WTC11 (cell line): ENCODE data around the gene KLHL20. TPM values are rescaled to one million over a fixed set of nuclear protein-coding genes. Genes with fewer than 3 reads are reported as not detected.

Experiments used
- ATAC-seq: fragments of 200-7000 bp; cut with Tn5 transposase; 2 replicates; pipeline ENCODE4 v1.10.0; 2021; ENCODE audit warnings: mild to moderate bottlenecking, moderate library complexity
- CTCF ChIA-PET: fragments of 300-600 bp; sonication (Branson Sonifier 250); formaldehyde crosslinking; loops from one replicate; lab custom pipeline; 2021; ENCODE audit warnings: antibody characterized with exemption; lab: Charles Lee
- POLR2A ChIA-PET: fragments of 350-600 bp; sonication (Branson Sonifier 250); formaldehyde crosslinking; loops from one replicate; lab custom pipeline; 2021; ENCODE audit warnings: antibody characterized with exemption; lab: Charles Lee
- DNase-seq: peaks from one replicate; pipeline ENCODE4 v3.0.0; 2021; ENCODE audit warnings: low spot score
- H3K27ac Mint-ChIP-seq: 2 replicates; pipeline ENCODE4 v1.8.0; 2021; ENCODE audit warnings: mixed read lengths
- H3K27me3 Mint-ChIP-seq: 2 replicates; pipeline ENCODE4 v1.8.0; 2021; ENCODE audit warnings: low read depth, mild to moderate bottlenecking, moderate library complexity, mixed read lengths
- H3K36me3 Mint-ChIP-seq: 2 replicates; pipeline ENCODE4 v1.8.0; 2021; ENCODE audit warnings: mixed read lengths
- H3K4me1 Mint-ChIP-seq: 2 replicates; pipeline ENCODE4 v1.8.0; 2022; ENCODE audit warnings: mixed read lengths
- H3K4me3 Mint-ChIP-seq: 2 replicates; pipeline ENCODE4 v1.8.0; 2021; ENCODE audit warnings: mild to moderate bottlenecking, moderate library complexity, mixed read lengths
- H3K9me3 Mint-ChIP-seq: 2 replicates; pipeline ENCODE4 v1.8.0; 2021; ENCODE audit warnings: mixed read lengths
- E2F5 ChIP-seq: sonication (generic); formaldehyde crosslinking; IDR thresholded peaks from 2 replicates; pipeline ENCODE4 v1.8.1; 2022; ENCODE audit warnings: mild to moderate bottlenecking, moderate library complexity, missing genetic modification reagents
- HMGA2 ChIP-seq: fragments of 250-450 bp; sonication (Bioruptor Pico); IDR thresholded peaks from 2 replicates; pipeline ENCODE4 v1.4.0; 2021; ENCODE audit warnings: mild to moderate bottlenecking, moderate library complexity
- JAZF1 ChIP-seq: fragments of 250-450 bp; sonication (Bioruptor Pico); IDR thresholded peaks from 2 replicates; pipeline ENCODE4 v1.9.0; 2021; ENCODE audit warnings: moderate library complexity, mild to moderate bottlenecking, inconsistent platforms
- KAT7 ChIP-seq: sonication (generic); formaldehyde crosslinking; IDR thresholded peaks from 2 replicates; pipeline ENCODE4 v1.8.1; 2023; ENCODE audit warnings: missing genetic modification reagents, mild to moderate bottlenecking, borderline replicate concordance
- MXD4 ChIP-seq: fragments of 250-450 bp; sonication (Bioruptor Pico); IDR thresholded peaks from 2 replicates; pipeline ENCODE4 v1.8.0; 2021; ENCODE audit warnings: mild to moderate bottlenecking, moderate library complexity, borderline replicate concordance
- NFATC4 ChIP-seq: fragments of 250-450 bp; sonication (Bioruptor Pico); IDR thresholded peaks from 2 replicates; pipeline ENCODE4 v1.9.0; 2021; ENCODE audit warnings: mild to moderate bottlenecking
- NFYB ChIP-seq: sonication (generic); formaldehyde crosslinking; conservative IDR thresholded peaks from 2 replicates; pipeline ENCODE4 v1.8.0; 2022; ENCODE audit warnings: low read depth, missing genetic modification reagents
- NR2C2 ChIP-seq: sonication (generic); formaldehyde crosslinking; IDR thresholded peaks from 2 replicates; pipeline ENCODE4 v1.8.0; 2022; ENCODE audit warnings: mild to moderate bottlenecking, missing genetic modification reagents
- PREB ChIP-seq: sonication (generic); formaldehyde crosslinking; IDR thresholded peaks from 2 replicates; pipeline ENCODE4 v1.8.1; 2022; ENCODE audit warnings: mild to moderate bottlenecking, missing genetic modification reagents, moderate library complexity, borderline replicate concordance
- RORB ChIP-seq: fragments of 250-450 bp; sonication (Bioruptor Pico); IDR thresholded peaks from 2 replicates; pipeline ENCODE4 v1.9.0; 2021; ENCODE audit warnings: mild to moderate bottlenecking
- TCF7 ChIP-seq: sonication (generic); formaldehyde crosslinking; IDR thresholded peaks from 2 replicates; pipeline ENCODE4 v1.8.0; 2022; ENCODE audit warnings: mild to moderate bottlenecking, low read depth, missing genetic modification reagents, moderate library complexity
- TEAD1 ChIP-seq: sonication (generic); formaldehyde crosslinking; IDR thresholded peaks from 2 replicates; pipeline ENCODE4 v1.8.0; 2022; ENCODE audit warnings: mild to moderate bottlenecking, missing genetic modification reagents
- ZNF281 ChIP-seq: sonication (generic); formaldehyde crosslinking; IDR thresholded peaks from 2 replicates; pipeline ENCODE4 v1.8.0; 2023; ENCODE audit warnings: mild to moderate bottlenecking, missing genetic modification reagents
- ZNF416 ChIP-seq: fragments of 250-450 bp; sonication (Bioruptor Pico); IDR thresholded peaks from 2 replicates; pipeline ENCODE4 v1.9.0; 2021; ENCODE audit warnings: mild to moderate bottlenecking, inconsistent platforms
- ZNF423 ChIP-seq: fragments of 250-450 bp; sonication (Bioruptor Pico); IDR thresholded peaks from 2 replicates; pipeline ENCODE4 v2.1.2; 2022; ENCODE audit warnings: mild to moderate bottlenecking, moderate library complexity
- total RNA-seq: library from RNA; stranded (reverse); gene quantifications from 3 replicates; pipeline ENCODE4 v1.2.3, GENCODE V29; 2021
- TF ChIP-seq, protein P1 (sequence below): sonication (generic); formaldehyde crosslinking; IDR thresholded peaks from 2 replicates; pipeline ENCODE4 v1.8.1; 2023; ENCODE audit warnings: mild to moderate bottlenecking, missing genetic modification reagents, moderate library complexity
- TF ChIP-seq, protein P2 (sequence below): fragments of 250-450 bp; sonication (Bioruptor Pico); IDR thresholded peaks from 2 replicates; pipeline ENCODE4 v1.8.0; 2021; ENCODE audit warnings: mild to moderate bottlenecking
- TF ChIP-seq, protein P3 (sequence below): sonication (generic); formaldehyde crosslinking; IDR thresholded peaks from 2 replicates; pipeline ENCODE4 v1.8.0; 2022; ENCODE audit warnings: mild to moderate bottlenecking, missing genetic modification reagents

KLHL20 gene
- total RNA-seq, 1 experiment from 2014 or later, result 12.5 TPM

- TF ChIP-seq KAT7 (CRISPR knock-in tag) (no peak), PREB (CRISPR knock-in tag) (no peak), NFYB (CRISPR knock-in tag) (no peak), RORB (CRISPR knock-in tag) (no peak)
- DNase-seq (no peak), ATAC-seq (no peak)
- ChIA-PET POLR2A (interaction anchor here (0.6 to 1.0 kb wide), 5 partner anchors 49 to 238 kb away, joined by 3 to 4 read pairs (median 4); partner anchors contain the start of genes DARS2, GAS5, PRDX6 and ZBTB37), CTCF (interaction anchor here (1.0 to 1.5 kb wide), 2 partner anchors 133 to 285 kb away, joined by 3 to 6 read pairs; no protein-coding TSS in a partner anchor)
- peaks cover 14% of the 10 kb centered on the region for H3K4me1 Mint-ChIP-seq
- H3K4me3 Mint-ChIP-seq, result peak overlapping the region; percentile 99
- peaks cover 3% of the 10 kb centered on the region; the same call in 1 of the 2 replicates for H3K9me3 Mint-ChIP-seq
- peak overlapping the region; percentile 96 for H3K27ac Mint-ChIP-seq
- peaks cover 45% of the 10 kb centered on the region for H3K27me3 Mint-ChIP-seq
- H3K36me3 Mint-ChIP-seq, result peaks cover 2% of the 10 kb centered on the region; the same call in 1 of the 2 replicates
Observed at GRCh38 chr1:173714441-173714758, 381 bp upstream of the KLHL20 start.

- peaks cover 14% of the 10 kb centered on the region for H3K4me1 Mint-ChIP-seq
- CTCF ChIA-PET, result interaction anchor here (1.5 kb wide), 1 partner anchor 286 kb away, joined by 6 read pairs; no protein-coding TSS in a partner anchor
- peak overlapping the region; percentile 96; the same call in 1 of the 2 replicates for H3K27ac Mint-ChIP-seq
- POLR2A ChIA-PET, result interaction anchor here (0.6 to 1.1 kb wide), 2 partner anchors 211 to 307 kb away, joined by 3 to 4 read pairs; partner anchors contain the start of gene RC3H1
- DNase-seq, result no peak
- ATAC-seq, result no peak
- H3K4me3 Mint-ChIP-seq, result peak overlapping the region; percentile 99
- peaks cover 2% of the 10 kb centered on the region; the same call in 1 of the 2 replicates for H3K36me3 Mint-ChIP-seq
- TF ChIP-seq, protein P1, sequence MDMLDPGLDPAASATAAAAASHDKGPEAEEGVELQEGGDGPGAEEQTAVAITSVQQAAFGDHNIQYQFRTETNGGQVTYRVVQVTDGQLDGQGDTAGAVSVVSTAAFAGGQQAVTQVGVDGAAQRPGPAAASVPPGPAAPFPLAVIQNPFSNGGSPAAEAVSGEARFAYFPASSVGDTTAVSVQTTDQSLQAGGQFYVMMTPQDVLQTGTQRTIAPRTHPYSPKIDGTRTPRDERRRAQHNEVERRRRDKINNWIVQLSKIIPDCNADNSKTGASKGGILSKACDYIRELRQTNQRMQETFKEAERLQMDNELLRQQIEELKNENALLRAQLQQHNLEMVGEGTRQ, result no peak
- TF ChIP-seq ZNF423 (CRISPR knock-in tag) (no peak), JAZF1 (CRISPR knock-in tag) (no peak), ZNF281 (CRISPR knock-in tag) (no peak), ZNF416 (CRISPR knock-in tag) (no peak), MXD4 (CRISPR knock-in tag) (no peak), NFATC4 (CRISPR knock-in tag) (no peak), E2F5 (no peak), TCF7 (CRISPR knock-in tag) (no peak), NR2C2 (CRISPR knock-in tag) (no peak), HMGA2 (CRISPR knock-in tag) (no peak), TEAD1 (no peak)
- TF ChIP-seq, protein P2, sequence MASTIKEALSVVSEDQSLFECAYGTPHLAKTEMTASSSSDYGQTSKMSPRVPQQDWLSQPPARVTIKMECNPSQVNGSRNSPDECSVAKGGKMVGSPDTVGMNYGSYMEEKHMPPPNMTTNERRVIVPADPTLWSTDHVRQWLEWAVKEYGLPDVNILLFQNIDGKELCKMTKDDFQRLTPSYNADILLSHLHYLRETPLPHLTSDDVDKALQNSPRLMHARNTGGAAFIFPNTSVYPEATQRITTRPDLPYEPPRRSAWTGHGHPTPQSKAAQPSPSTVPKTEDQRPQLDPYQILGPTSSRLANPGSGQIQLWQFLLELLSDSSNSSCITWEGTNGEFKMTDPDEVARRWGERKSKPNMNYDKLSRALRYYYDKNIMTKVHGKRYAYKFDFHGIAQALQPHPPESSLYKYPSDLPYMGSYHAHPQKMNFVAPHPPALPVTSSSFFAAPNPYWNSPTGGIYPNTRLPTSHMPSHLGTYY (CRISPR knock-in tag), result no peak
- TF ChIP-seq, protein P3, sequence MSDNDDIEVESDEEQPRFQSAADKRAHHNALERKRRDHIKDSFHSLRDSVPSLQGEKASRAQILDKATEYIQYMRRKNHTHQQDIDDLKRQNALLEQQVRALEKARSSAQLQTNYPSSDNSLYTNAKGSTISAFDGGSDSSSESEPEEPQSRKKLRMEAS (CRISPR knock-in tag), result no peak
- H3K27me3 Mint-ChIP-seq, result peaks cover 34% of the 10 kb centered on the region
- H3K9me3 Mint-ChIP-seq, result peaks cover 3% of the 10 kb centered on the region; the same call in 1 of the 2 replicates
Observed at GRCh38 chr1:173715538-173715844, 710 bp downstream of the KLHL20 start.
